Right atrium auricular region (tissue), 2 donors: ENCODE data around the gene PPP1R27. TPM values are rescaled to one million over a fixed set of nuclear protein-coding genes. Genes with fewer than 3 reads are reported as not detected.

ENCODE experiments used
- DNase-seq: peaks from one replicate; pipeline ENCODE4 v3.0.0-alpha.2; 2019; ENCODE audit warnings: low spot score
- H3K27ac ChIP-seq, 2 donors: fragments of 200-600 bp; sonication (generic); 1 replicate in 1 of 2; 2 replicates in 1 of 2; pipeline ENCODE4 v1.5.1; 2016 to 2019
- H3K27me3 ChIP-seq, 2 donors: fragments of 200-600 bp; sonication (generic); one replicate each; pipeline versions ENCODE4 v1.5.1 to v1.6.0; 2017 to 2019
- H3K36me3 ChIP-seq: fragments of 200-600 bp; sonication (generic); one replicate; pipeline ENCODE4 v1.5.1; 2016
- H3K4me1 ChIP-seq, 2 donors: fragments of 200-600 bp; sonication (generic); one replicate each; pipeline versions ENCODE4 v1.5.1 to v1.6.0; 2017 to 2019
- H3K4me3 ChIP-seq, 2 donors: fragments of 200-600 bp; sonication (generic); 1 replicate in 1 of 2; 2 replicates in 1 of 2; pipeline ENCODE4 v1.5.1; 2017 to 2019; ENCODE audit warnings: mild to moderate bottlenecking in 1 of 2, moderate library complexity in 1 of 2
- H3K9me3 ChIP-seq, 2 donors: fragments of 200-600 bp; sonication (generic); one replicate each; pipeline ENCODE4 v1.5.1; 2019
- total RNA-seq, 2 donors: library from RNA; depleted of rRNA; stranded (reverse); fragments of >200 nt; gene quantifications; one replicate each; pipeline ENCODE4 v1.1.0, GENCODE V29; 2016
- TF ChIP-seq, protein P1 (sequence below), 2 donors: fragments of 200-600 bp; sonication (generic); IDR thresholded peaks; one replicate each; pipeline ENCODE4 v1.5.1; 2019; ENCODE audit warnings: antibody characterized with exemption in 2 of 2

Gene PPP1R27
- total RNA-seq, 2 donors from 2014 or later, result not detected

- H3K36me3 ChIP-seq, result peaks cover 84% of the 10 kb centered on the region
- H3K27ac ChIP-seq, result no peak overlapping the region
- H3K4me1 ChIP-seq, result no peaks in the 10 kb centered on the region
- DNase-seq, result no peak
- TF ChIP-seq, protein P1, sequence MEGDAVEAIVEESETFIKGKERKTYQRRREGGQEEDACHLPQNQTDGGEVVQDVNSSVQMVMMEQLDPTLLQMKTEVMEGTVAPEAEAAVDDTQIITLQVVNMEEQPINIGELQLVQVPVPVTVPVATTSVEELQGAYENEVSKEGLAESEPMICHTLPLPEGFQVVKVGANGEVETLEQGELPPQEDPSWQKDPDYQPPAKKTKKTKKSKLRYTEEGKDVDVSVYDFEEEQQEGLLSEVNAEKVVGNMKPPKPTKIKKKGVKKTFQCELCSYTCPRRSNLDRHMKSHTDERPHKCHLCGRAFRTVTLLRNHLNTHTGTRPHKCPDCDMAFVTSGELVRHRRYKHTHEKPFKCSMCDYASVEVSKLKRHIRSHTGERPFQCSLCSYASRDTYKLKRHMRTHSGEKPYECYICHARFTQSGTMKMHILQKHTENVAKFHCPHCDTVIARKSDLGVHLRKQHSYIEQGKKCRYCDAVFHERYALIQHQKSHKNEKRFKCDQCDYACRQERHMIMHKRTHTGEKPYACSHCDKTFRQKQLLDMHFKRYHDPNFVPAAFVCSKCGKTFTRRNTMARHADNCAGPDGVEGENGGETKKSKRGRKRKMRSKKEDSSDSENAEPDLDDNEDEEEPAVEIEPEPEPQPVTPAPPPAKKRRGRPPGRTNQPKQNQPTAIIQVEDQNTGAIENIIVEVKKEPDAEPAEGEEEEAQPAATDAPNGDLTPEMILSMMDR (IDR thresholded peaks at IDR 0.05), result no peak
- H3K27me3 ChIP-seq, result no peaks in the 10 kb centered on the region
- no peak overlapping the region for H3K4me3 ChIP-seq
- no peaks in the 10 kb centered on the region for H3K9me3 ChIP-seq
Measured at GRCh38 chr17:81849457-81849856, 14.6 kb upstream of the PPP1R27 start.

GRCh38 chr17:81846743-81847689 lies 12.2 kb upstream of the PPP1R27 start:
- DNase-seq, result no peak
- Histone ChIP-seq H3K4me3 (no peak overlapping the region), H3K36me3 (peaks cover 74% of the 10 kb centered on the region), H3K27me3 (no peaks in the 10 kb centered on the region), H3K27ac (no peak overlapping the region), H3K9me3 (no peaks in the 10 kb centered on the region), H3K4me1 (no peaks in the 10 kb centered on the region)
- TF ChIP-seq, protein P1 (IDR thresholded peaks at IDR 0.05), result no peak

DNA sequence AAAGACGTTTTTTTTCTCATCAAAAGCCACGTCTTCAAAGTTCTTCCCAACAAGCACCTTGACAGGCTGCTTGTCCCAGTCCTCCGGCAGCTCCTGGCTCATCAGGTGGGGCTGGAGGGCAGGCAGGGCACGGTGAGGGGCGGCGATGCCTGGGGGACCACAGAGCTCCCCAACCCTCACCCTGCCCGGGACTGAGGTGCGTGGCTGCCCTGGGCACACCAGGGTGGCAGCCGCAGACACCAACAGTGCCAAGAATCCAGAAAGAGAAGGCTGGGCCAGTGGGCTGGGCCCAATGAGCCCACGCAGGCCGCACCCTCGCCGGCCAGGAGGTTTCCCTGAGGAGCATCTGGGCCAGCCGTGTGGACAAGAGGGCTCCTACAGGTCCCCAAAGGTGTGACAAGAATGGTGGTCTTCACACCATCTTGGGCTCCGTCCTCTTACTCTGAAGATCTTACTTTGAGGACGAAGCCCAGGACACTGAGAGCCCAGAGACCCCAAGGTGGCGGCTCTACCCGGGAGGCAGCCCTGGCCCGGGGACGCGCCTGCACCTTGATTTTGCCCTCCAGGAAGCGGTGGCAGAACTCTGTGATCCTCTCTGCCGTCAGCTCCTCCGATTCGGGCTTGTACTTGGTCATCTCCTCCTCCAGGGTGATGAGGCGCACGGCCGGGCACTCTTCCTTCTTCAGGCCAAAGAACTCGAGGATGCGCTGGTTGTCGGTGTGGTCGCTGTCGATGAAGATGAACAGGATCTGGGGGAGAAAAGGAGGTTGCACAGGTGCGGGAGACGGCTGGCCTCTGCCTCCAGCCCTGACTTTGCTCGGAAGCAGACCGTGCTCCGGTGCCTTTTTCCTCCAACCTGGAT lies 11.3 kb upstream of the PPP1R27 start:
- H3K9me3 ChIP-seq, result no peaks in the 10 kb centered on the region
- H3K27me3 ChIP-seq, result no peaks in the 10 kb centered on the region
- no peak overlapping the region for H3K27ac ChIP-seq
- H3K36me3 ChIP-seq, result peaks cover 65% of the 10 kb centered on the region
- no peak overlapping the region for H3K4me3 ChIP-seq
- DNase-seq, result no peak
- H3K4me1 ChIP-seq, result peaks cover 0 to 4% of the 10 kb centered on the region in 2 donors
- TF ChIP-seq, protein P1 (IDR thresholded peaks at IDR 0.05), result no peak

GRCh38 chr17:81845361-81845760 lies 10.5 kb upstream of the PPP1R27 start:
- H3K9me3 ChIP-seq, result no peaks in the 10 kb centered on the region
- peaks cover 62% of the 10 kb centered on the region for H3K36me3 ChIP-seq
- no peak overlapping the region for H3K4me3 ChIP-seq
- H3K4me1 ChIP-seq, result peaks cover 0 to 7% of the 10 kb centered on the region in 2 donors
- H3K27ac ChIP-seq, result no peak overlapping the region
- no peak for DNase-seq
- TF ChIP-seq, protein P1 (IDR thresholded peaks at IDR 0.05), result no peak
- H3K27me3 ChIP-seq, result no peaks in the 10 kb centered on the region

GRCh38 chr17:81844887-81845286 lies 10.0 kb upstream of the PPP1R27 start:
- no peak for DNase-seq
- Histone ChIP-seq H3K9me3 (no peaks in the 10 kb centered on the region), H3K4me3 (no peak overlapping the region), H3K27me3 (no peaks in the 10 kb centered on the region), H3K36me3 (peaks cover 58% of the 10 kb centered on the region), H3K4me1 (peaks cover 0 to 7% of the 10 kb centered on the region in 2 donors), H3K27ac (no peak overlapping the region)
- TF ChIP-seq, protein P1 (IDR thresholded peaks at IDR 0.05), result no peak
